D721Med (cell line): Measurements from ENCODE around the gene ZBTB42.

Experiments
- DNase-seq: peaks from one replicate; pipeline ENCODE4 v3.0.0; 2011; ENCODE audit warnings: low spot score; ENCODE audit not compliant: insufficient read length
- FAIRE-seq: peaks from 2 replicates; lab custom pipeline; 2011; peaks lifted over from hg19 to GRCh38; lab: Jason Lieb, UNC
- TF ChIP-seq, protein P1 (sequence below): IDR thresholded peaks from 2 replicates; pipeline ENCODE4 v1.5.1; 2012; ENCODE audit warnings: mild to moderate bottlenecking, control low read depth; ENCODE audit not compliant: insufficient read depth; ENCODE audit errors: missing control alignments

Gene ZBTB42

GRCh38 chr14:104784846-104785707 lies 15.8 kb upstream of the ZBTB42 start:
- FAIRE-seq (no peak), DNase-seq (no peak)
- TF ChIP-seq, protein P1, sequence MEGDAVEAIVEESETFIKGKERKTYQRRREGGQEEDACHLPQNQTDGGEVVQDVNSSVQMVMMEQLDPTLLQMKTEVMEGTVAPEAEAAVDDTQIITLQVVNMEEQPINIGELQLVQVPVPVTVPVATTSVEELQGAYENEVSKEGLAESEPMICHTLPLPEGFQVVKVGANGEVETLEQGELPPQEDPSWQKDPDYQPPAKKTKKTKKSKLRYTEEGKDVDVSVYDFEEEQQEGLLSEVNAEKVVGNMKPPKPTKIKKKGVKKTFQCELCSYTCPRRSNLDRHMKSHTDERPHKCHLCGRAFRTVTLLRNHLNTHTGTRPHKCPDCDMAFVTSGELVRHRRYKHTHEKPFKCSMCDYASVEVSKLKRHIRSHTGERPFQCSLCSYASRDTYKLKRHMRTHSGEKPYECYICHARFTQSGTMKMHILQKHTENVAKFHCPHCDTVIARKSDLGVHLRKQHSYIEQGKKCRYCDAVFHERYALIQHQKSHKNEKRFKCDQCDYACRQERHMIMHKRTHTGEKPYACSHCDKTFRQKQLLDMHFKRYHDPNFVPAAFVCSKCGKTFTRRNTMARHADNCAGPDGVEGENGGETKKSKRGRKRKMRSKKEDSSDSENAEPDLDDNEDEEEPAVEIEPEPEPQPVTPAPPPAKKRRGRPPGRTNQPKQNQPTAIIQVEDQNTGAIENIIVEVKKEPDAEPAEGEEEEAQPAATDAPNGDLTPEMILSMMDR = no peak

DNA sequence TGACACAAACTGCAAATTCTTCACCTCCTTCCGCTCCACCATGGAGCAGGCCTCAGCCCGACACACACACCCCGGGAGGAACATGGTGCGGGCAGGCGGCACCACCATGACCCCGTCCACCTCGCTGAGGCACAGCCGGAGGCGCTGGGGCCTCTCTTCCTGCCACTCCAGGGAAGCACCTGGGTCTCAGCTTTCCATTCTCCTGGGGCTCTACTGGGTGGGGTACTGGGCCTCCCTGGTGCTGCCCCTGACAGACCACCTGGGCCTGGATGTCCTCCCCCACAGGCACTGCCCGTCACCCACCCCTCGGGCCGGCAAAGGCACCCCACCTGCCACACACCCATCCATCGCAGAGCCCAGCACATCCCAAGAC lies 15.2 kb upstream of the ZBTB42 start:
- TF ChIP-seq, protein P1 = no peak
- DNase-seq (no peak), FAIRE-seq (no peak)

- no peak for DNase-seq
- no peak for FAIRE-seq
- TF ChIP-seq, protein P1 = no peak
These were observed 14.8 kb upstream of the ZBTB42 start for GRCh38 chr14:104786091-104786586.

DNA sequence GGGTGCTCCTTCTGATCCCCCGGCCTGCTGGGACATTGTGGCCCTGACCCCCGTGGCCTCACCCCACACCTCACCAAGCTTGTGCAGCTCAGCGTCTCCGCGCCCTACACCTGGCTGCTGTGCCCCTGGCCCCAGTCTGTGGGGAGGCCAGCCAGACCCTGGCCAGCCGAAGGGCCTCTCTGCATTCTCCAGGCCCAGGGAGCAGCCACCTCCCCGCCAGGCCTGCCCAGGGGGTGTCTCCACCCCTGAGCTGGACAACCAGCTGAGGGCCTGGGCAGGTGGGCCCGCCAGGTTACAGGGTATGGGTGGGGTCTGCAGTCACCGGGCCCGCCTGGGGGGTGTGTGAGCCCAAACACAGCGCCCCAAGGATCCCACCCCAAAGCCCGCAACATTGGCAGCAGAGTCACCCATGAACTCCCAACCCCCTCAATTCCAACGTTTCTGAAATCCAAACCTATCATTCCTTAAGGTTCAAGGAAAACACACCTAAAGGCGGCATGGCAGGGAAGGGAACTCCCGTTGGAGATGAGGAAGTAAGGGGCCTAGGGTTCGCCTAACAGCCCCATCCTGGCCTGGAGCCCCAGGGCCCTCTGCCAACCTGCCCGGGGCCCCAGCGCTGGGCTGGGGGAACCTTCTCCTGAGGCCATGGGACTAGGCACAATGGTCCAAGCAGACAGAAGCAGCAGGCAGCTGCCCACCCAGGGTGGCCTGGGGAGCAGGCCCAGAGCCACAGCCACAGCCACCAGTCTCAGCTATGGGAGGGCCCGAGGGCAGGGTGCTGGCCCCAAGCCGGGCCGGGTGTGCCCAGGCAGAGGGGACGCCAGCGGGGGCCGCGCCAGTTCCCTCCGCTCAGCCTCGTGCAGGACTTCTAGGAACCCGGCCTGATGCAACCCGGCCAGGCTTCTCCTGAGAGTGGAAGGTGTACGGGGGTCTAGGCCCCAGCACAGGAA lies 13.9 kb upstream of the ZBTB42 start:
- TF ChIP-seq, protein P1 = no peak
- FAIRE-seq (no peak), DNase-seq (no peak)

DNA sequence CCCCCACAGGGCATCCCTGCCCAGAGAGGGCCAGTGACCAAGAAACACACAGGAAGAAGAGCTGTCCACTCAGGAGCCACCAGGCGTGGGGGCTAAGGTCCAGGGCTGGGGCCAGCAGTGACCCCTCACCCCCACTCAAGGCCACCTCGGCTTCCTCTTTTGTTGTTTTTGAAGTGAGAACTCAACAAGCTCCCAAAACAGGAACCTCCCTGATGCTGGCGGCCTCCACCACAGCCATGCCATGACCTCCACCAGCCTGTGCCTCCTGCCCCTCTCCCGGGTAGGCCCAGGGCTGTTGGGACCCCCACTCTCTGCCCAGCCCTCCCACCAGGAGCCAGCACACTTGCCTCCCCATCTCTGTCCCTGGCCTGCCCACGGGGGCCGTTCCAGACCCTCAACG lies 13.2 kb upstream of the ZBTB42 start:
- TF ChIP-seq, protein P1 = no peak
- FAIRE-seq (no peak), DNase-seq (no peak)

DNA sequence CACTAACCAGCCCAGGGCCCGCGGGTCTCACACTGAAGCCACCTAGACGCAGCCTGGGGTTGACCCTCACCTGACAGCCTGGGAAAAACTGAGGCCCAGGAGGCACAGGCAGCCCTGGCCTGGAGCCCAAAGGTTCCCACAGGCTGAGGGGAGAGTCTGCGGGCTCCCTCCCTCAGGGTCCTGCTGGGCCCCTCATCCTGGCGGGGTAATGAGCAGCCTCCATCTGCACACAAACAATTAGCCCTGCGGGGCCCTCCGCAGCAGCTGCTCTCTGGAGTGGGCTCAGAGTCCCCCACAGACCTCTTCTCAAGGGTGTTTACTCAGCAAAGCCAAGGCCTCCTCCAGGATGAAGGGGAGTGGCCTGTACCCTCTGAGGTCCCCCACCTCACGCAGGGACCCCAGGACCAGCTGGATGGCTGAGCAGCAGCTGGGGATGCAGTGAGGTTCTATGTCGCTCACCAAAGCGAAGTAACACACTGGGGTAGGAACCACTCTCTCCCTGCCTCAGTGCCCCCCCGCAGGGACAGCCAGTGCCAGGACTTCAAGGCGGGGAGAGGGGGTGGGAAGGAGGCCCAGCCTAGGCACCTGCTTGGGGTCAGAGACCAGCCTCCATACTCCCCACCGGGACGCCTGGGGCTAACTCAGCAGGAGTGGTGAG lies 12.6 kb upstream of the ZBTB42 start:
- FAIRE-seq (no peak), DNase-seq (no peak)
- TF ChIP-seq, protein P1 = no peak
